ENCODE results near the gene C2orf78. TPM values are rescaled to one million over a fixed set of nuclear protein-coding genes. Genes with fewer than 3 reads are reported as not detected.

The C2orf78 gene
- polyA plus RNA-seq, 1 of the 3 experiments (the other 2 are of a cell fraction): 0.02 TPM

GRCh38 chr2:73736855-73737779 lies 46.9 kb upstream of the C2orf78 start, which contains the start of gene TPRKB (continued):
- TF ChIP-seq PBX3 (IDR thresholded peaks at IDR 0.05) (no peak; the same call in 1 of the 2 replicates), TCF12 (IDR thresholded peaks at IDR 0.05) (peak; percentile 47; the same call in 1 of the 2 replicates), CTCF (IDR thresholded peaks at IDR 0.05) (no peak), CHD2 (IDR thresholded peaks at IDR 0.05; ENCODE audit: low read length, partially characterized antibody) (peak; percentile 96), IRF3 (IDR thresholded peaks at IDR 0.05; ENCODE audit: low read depth, low read length) (no peak; the same call in 1 of the 2 replicates), REST (IDR thresholded peaks at IDR 0.05; ENCODE audit: low read depth, low read length) (0 out of 2 replicates have a peak, but pooled peaks have one; percentile 46)

- H3K4me2 ChIP-seq: no peak overlapping the region
- no peak overlapping the region for H3K9ac ChIP-seq
- no peaks in the 10 kb centered on the region for H3K9me3 ChIP-seq
- no peak overlapping the region for H3K27ac ChIP-seq (ENCODE audit: low read depth in 2 of 2, low read length in 1 of 2)
- H3K9me2 ChIP-seq: no peaks in the 10 kb centered on the region
- no peak for DNase-seq
- TF ChIP-seq CHD2 (IDR thresholded peaks at IDR 0.05; ENCODE audit: low read length, partially characterized antibody) (no peak), ZBTB33 (IDR thresholded peaks at IDR 0.05; ENCODE audit: borderline replicate concordance, low read depth) (no peak), EZH2phosphoT487 (IDR thresholded peaks at IDR 0.05; ENCODE audit: borderline replicate concordance, low read depth) (no peak), USF2 (IDR thresholded peaks at IDR 0.05; ENCODE audit: borderline replicate concordance, low read depth, low read length) (no peak), ELF1 (IDR thresholded peaks at IDR 0.05) (no peak), TAF1 (IDR thresholded peaks at IDR 0.05; ENCODE audit: borderline replicate concordance, low read depth, low read length) (no peak)
- H3K36me3 ChIP-seq (replicated peaks in 1 of 2; ENCODE audit: control insufficient read depth in 1 of 2, insufficient read depth in 2 of 2, low read length in 1 of 2): peaks cover 6% of the 10 kb centered on the region in 2 experiments
- H3K4me1 ChIP-seq (ENCODE audit: control insufficient read depth in 1 of 2, insufficient read depth in 2 of 2, low read depth in 1 of 2, low read length in 1 of 2): peaks cover 6 to 8% of the 10 kb centered on the region in 2 experiments; a peak in 3 of 4 replicates
- H4K20me1 ChIP-seq (ENCODE audit: insufficient read depth): no peaks in the 10 kb centered on the region
- H3K27me3 ChIP-seq (ENCODE audit: insufficient read depth): no peaks in the 10 kb centered on the region
- H2AFZ ChIP-seq (ENCODE audit: low read depth): no peak overlapping the region
- ChIA-PET CTCF (interaction anchor here (0.6 kb wide), 1 partner anchor 8 kb away, joined by 3 read pairs; no protein-coding TSS in a partner anchor), POLR2A (no interaction called here)
- no peak overlapping the region for H3K4me3 ChIP-seq (ENCODE audit: low read depth in 2 of 2, low read length in 1 of 2)
- WGBS (ENCODE audit: low lambda C conversion rate): 89% methylated on average over 3 of the region's 3 CpGs
- peaks cover 28% of the 10 kb centered on the region for H3K79me2 ChIP-seq (ENCODE audit: insufficient read depth)
- peaks cover 25% of the 10 kb centered on the region for H3F3A ChIP-seq (replicated peaks; ENCODE audit: insufficient read depth)
These were observed 44.9 kb upstream of the C2orf78 start for GRCh38 chr2:73739101-73739500.
